ENCODE results near the gene BFSP2. TPM values are rescaled to one million over a fixed set of nuclear protein-coding genes. Genes with fewer than 3 reads are reported as not detected.

Gene BFSP2
- total and polyA plus RNA-seq, 2 donors (not counting 1 experiment from before 2014, with no cell fraction given) = 0.60 to 1.6 TPM

DNA sequence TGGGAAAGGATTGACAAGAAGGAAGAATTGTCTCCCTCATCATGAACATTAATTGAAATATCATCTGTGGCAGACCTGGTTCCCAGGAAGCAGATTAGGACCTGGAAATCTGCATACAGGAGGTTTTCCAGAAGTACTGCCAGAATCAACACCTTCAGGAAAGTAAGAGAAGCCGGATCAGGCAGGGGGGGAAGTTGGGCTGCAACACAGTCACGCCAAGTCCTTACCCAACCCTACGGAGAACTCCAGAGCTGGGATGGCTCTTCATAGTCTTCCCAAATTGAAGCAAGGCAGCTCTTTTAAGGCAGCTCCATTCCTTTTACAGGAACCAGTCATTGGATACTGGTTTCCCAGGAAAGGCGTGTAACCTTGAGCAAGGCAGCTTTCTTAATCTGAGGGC lies 35.2 kb upstream of the BFSP2 start:
- WGBS (ENCODE audit: insufficient coverage) = 86% methylated on average over 4 of the region's 4 CpGs
- Mint-ChIP-seq H3K27me3 (peaks cover 4% of the 10 kb centered on the region), H3K4me3 (no peak overlapping the region), H3K4me1 (no peaks in the 10 kb centered on the region), H3K27ac (no peak overlapping the region), H3K9me3 (ENCODE audit: insufficient read depth) (no peaks in the 10 kb centered on the region)
- no peaks in the 10 kb centered on the region for H3K36me3 ChIP-seq (replicated peaks in 1 of 2; ENCODE audit: control extremely low read depth in 1 of 2, control insufficient read depth in 1 of 2, extremely low read depth in 1 of 2, insufficient read depth in 2 of 2, low read length in 1 of 2)
- no peak for ATAC-seq (ENCODE audit: low read depth)
- intact Hi-C loops (cut with micrococcal nuclease) = no loop called here
- H3K4me2 ChIP-seq (replicated peaks; ENCODE audit: low read depth, low read length, poor library complexity, severe bottlenecking) = no peak overlapping the region
- no peak overlapping the region for H2AFZ ChIP-seq (ENCODE audit: insufficient read depth, low read depth, low read length, poor library complexity, severe bottlenecking)
- H4K20me1 ChIP-seq (ENCODE audit: control insufficient read depth, insufficient read depth, low read length, poor library complexity, severe bottlenecking) = no peaks in the 10 kb centered on the region
- no peaks in the 10 kb centered on the region for H3K79me2 ChIP-seq (ENCODE audit: control insufficient read depth, insufficient read depth, low read length)
- no peak overlapping the region for H3K9ac ChIP-seq (ENCODE audit: low read length)
- H3K4me3 ChIP-seq (ENCODE audit: control extremely low read depth in 1 of 5, extremely low read depth in 1 of 5, insufficient read depth in 1 of 5, low read depth in 2 of 5, low read length in 4 of 5) = no peak overlapping the region
- no peaks in the 10 kb centered on the region for H3K4me1 ChIP-seq (ENCODE audit: control insufficient read depth in 2 of 2, insufficient read depth in 2 of 2, low read length in 2 of 2)
- POLR2A ChIA-PET = no interaction called here
- DNase-seq = no peak
- CTCF ChIA-PET = no interaction called here
- TF ChIP-seq, protein P1, sequence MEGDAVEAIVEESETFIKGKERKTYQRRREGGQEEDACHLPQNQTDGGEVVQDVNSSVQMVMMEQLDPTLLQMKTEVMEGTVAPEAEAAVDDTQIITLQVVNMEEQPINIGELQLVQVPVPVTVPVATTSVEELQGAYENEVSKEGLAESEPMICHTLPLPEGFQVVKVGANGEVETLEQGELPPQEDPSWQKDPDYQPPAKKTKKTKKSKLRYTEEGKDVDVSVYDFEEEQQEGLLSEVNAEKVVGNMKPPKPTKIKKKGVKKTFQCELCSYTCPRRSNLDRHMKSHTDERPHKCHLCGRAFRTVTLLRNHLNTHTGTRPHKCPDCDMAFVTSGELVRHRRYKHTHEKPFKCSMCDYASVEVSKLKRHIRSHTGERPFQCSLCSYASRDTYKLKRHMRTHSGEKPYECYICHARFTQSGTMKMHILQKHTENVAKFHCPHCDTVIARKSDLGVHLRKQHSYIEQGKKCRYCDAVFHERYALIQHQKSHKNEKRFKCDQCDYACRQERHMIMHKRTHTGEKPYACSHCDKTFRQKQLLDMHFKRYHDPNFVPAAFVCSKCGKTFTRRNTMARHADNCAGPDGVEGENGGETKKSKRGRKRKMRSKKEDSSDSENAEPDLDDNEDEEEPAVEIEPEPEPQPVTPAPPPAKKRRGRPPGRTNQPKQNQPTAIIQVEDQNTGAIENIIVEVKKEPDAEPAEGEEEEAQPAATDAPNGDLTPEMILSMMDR (IDR thresholded peaks at IDR 0.05) = no peak
- no peak for TF ChIP-seq EZH2 (IDR thresholded peaks at IDR 0.05; ENCODE audit: borderline replicate concordance, insufficient read depth, low read depth, low read length, poor library complexity, severe bottlenecking)
- H3K27ac ChIP-seq (ENCODE audit: low read length in 2 of 2) = no peak overlapping the region
- H3K9me3 ChIP-seq (ENCODE audit: control extremely low read depth in 1 of 3, control insufficient read depth in 2 of 3, insufficient read depth in 1 of 3, low read length in 2 of 3) = no peaks in the 10 kb centered on the region
- H3K27me3 ChIP-seq (replicated peaks in 1 of 4; ENCODE audit: control extremely low read depth in 1 of 4, control insufficient read depth in 3 of 4, insufficient read depth in 4 of 4, low read length in 3 of 4) = peaks cover 0 to 3% (median 0%) of the 10 kb centered on the region in 4 experiments

DNA sequence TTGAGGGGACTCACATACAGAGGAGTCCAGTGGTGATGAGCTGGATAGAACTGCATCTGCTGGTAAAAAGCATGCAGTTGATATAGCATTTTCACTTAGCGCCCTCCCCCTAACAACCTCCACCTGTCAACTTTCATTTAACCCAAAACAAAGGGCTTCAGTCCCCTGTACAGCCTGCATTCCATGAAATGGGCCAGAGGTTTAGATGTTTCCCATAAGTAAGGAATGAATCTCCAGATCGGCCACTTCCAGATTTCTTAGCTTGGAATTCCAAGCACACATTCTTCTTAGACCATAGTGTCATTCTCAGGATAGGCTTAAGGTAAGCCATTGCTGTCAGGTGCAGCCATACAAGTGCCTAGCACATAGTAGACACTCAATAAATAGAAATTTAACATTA lies 32.9 kb upstream of the BFSP2 start:
- TF ChIP-seq EZH2 (IDR thresholded peaks at IDR 0.05; ENCODE audit: borderline replicate concordance, insufficient read depth, low read depth, low read length, poor library complexity, severe bottlenecking) = no peak
- ATAC-seq (ENCODE audit: low read depth) = no peak
- H3K4me1 Mint-ChIP-seq = no peaks in the 10 kb centered on the region

More for the DNA sequence above, 32.9 kb upstream of the BFSP2 start:
- no peaks in the 10 kb centered on the region for H3K79me2 ChIP-seq (ENCODE audit: control insufficient read depth, insufficient read depth, low read length)
- intact Hi-C loops (cut with micrococcal nuclease) = no loop called here
- peaks cover 0 to 5% (median 0%) of the 10 kb centered on the region in 4 experiments for H3K27me3 ChIP-seq (replicated peaks in 1 of 4; ENCODE audit: control extremely low read depth in 1 of 4, control insufficient read depth in 3 of 4, insufficient read depth in 4 of 4, low read length in 3 of 4)
- ChIA-PET CTCF (no interaction called here), POLR2A (no interaction called here)
- no peaks in the 10 kb centered on the region for H4K20me1 ChIP-seq (ENCODE audit: control insufficient read depth, insufficient read depth, low read length, poor library complexity, severe bottlenecking)
- no peaks in the 10 kb centered on the region for H3K9me3 ChIP-seq (ENCODE audit: control extremely low read depth in 1 of 3, control insufficient read depth in 2 of 3, insufficient read depth in 1 of 3, low read length in 2 of 3)
- H3K36me3 ChIP-seq (replicated peaks in 1 of 2; ENCODE audit: control extremely low read depth in 1 of 2, control insufficient read depth in 1 of 2, extremely low read depth in 1 of 2, insufficient read depth in 2 of 2, low read length in 1 of 2) = no peaks in the 10 kb centered on the region
- H3K4me1 ChIP-seq (ENCODE audit: control insufficient read depth in 2 of 2, insufficient read depth in 2 of 2, low read length in 2 of 2) = no peaks in the 10 kb centered on the region
- no peak overlapping the region for H2AFZ ChIP-seq (ENCODE audit: insufficient read depth, low read depth, low read length, poor library complexity, severe bottlenecking)
- 100% methylated on average over 1 of the region's 2 CpGs for WGBS (ENCODE audit: insufficient coverage)
- DNase-seq = no peak
- no peak overlapping the region for H3K27ac ChIP-seq (ENCODE audit: low read length in 2 of 2)
- no peak overlapping the region for H3K4me3 Mint-ChIP-seq
- no peak overlapping the region for H3K4me2 ChIP-seq (replicated peaks; ENCODE audit: low read depth, low read length, poor library complexity, severe bottlenecking)
- H3K27ac Mint-ChIP-seq = no peak overlapping the region
- no peak overlapping the region for H3K9ac ChIP-seq (ENCODE audit: low read length)
- H3K9me3 Mint-ChIP-seq (ENCODE audit: insufficient read depth) = no peaks in the 10 kb centered on the region
- peaks cover 10% of the 10 kb centered on the region for H3K27me3 Mint-ChIP-seq
- H3K4me3 ChIP-seq (ENCODE audit: control extremely low read depth in 1 of 5, extremely low read depth in 1 of 5, insufficient read depth in 1 of 5, low read depth in 2 of 5, low read length in 4 of 5) = no peak overlapping the region
